Measurements from ENCODE around the gene DLGAP1.

Gene DLGAP1

DNA sequence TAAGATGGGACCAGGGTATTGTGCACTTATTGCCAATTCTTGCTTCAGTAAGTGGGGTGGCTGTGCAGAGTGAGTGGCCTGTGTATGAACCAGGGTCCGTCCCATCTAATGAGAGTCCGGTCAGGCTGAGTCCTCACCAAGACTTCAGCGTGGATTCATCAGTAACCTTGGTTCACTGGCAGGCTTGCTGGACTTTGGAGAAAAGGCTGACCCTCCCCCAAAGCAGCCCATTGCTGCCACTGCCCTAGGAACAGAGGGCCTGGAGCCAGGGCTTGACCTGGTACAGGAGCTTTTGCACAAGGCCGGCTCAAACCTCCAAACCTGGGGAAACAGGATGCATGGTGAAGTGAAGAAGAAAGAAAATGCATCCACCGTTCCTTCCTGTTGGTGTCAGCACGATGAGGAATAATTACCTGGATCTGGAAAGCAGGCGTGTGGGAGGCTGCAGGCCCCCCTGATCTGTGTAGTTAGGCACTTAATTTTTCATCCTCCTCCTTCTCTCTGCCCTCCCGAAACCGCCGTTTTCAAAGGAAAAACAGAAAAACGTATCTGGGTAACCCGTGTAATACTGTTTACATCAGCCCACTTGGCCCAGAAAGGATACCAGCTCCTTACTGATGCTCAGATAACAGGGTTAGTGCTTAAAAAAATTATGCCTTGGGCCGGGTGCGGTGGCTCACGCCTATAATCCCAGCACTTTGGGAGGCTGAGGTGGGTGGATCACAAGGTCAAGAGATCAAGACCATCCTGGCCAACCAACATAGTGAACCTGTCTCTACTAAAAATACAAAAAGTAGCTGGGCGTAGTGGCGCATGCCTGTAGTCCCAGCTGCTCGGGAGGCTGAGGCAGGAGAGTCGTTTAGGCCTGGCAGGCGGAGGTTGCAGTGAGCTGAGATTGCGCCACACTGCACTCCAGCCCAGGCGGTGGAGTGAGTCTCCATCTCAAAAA lies 857.4 kb downstream of the DLGAP1 start:
- TF ChIP-seq EZH2 (IDR thresholded peaks at IDR 0.05; ENCODE audit: borderline replicate concordance, low read length) = no peak
- TF ChIP-seq, protein P1, sequence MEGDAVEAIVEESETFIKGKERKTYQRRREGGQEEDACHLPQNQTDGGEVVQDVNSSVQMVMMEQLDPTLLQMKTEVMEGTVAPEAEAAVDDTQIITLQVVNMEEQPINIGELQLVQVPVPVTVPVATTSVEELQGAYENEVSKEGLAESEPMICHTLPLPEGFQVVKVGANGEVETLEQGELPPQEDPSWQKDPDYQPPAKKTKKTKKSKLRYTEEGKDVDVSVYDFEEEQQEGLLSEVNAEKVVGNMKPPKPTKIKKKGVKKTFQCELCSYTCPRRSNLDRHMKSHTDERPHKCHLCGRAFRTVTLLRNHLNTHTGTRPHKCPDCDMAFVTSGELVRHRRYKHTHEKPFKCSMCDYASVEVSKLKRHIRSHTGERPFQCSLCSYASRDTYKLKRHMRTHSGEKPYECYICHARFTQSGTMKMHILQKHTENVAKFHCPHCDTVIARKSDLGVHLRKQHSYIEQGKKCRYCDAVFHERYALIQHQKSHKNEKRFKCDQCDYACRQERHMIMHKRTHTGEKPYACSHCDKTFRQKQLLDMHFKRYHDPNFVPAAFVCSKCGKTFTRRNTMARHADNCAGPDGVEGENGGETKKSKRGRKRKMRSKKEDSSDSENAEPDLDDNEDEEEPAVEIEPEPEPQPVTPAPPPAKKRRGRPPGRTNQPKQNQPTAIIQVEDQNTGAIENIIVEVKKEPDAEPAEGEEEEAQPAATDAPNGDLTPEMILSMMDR (IDR thresholded peaks at IDR 0.05; ENCODE audit: low read length) = no peak
- peaks cover 52% of the 10 kb centered on the region for H3K4me1 ChIP-seq (ENCODE audit: insufficient read depth, low read length, severe bottlenecking)
- H3K4me3 ChIP-seq (ENCODE audit: low read depth, low read length, poor library complexity, severe bottlenecking) = peak overlapping the region; percentile 73
- H3K9ac ChIP-seq (ENCODE audit: low read length) = no peak overlapping the region
- H3K9me3 ChIP-seq (ENCODE audit: low read length) = no peaks in the 10 kb centered on the region
- H2AFZ ChIP-seq (ENCODE audit: low read length) = no peak overlapping the region
- H4K20me1 ChIP-seq (ENCODE audit: insufficient read depth, low read length) = no peaks in the 10 kb centered on the region
- H3K36me3 ChIP-seq (ENCODE audit: insufficient read depth, low read length) = 0 out of 2 replicates have a peak, but pooled peaks cover 5% of the 10 kb centered on the region
- no peaks in the 10 kb centered on the region for H3F3A ChIP-seq (ENCODE audit: insufficient read depth, low read length)
- no peaks in the 10 kb centered on the region for H3K27me3 ChIP-seq (ENCODE audit: insufficient read depth, low read length)
- no peaks in the 10 kb centered on the region for H3K79me2 ChIP-seq (ENCODE audit: insufficient read depth, low read length)
- H3K9me2 ChIP-seq (ENCODE audit: low read depth, low read length) = no peaks in the 10 kb centered on the region
- H3K4me2 ChIP-seq (ENCODE audit: low read length) = peak overlapping the region; percentile 90; the same call in 1 of the 2 replicates
- peak overlapping the region; percentile 95 for H3K27ac ChIP-seq (ENCODE audit: low read depth, low read length, poor library complexity, severe bottlenecking)

DNA sequence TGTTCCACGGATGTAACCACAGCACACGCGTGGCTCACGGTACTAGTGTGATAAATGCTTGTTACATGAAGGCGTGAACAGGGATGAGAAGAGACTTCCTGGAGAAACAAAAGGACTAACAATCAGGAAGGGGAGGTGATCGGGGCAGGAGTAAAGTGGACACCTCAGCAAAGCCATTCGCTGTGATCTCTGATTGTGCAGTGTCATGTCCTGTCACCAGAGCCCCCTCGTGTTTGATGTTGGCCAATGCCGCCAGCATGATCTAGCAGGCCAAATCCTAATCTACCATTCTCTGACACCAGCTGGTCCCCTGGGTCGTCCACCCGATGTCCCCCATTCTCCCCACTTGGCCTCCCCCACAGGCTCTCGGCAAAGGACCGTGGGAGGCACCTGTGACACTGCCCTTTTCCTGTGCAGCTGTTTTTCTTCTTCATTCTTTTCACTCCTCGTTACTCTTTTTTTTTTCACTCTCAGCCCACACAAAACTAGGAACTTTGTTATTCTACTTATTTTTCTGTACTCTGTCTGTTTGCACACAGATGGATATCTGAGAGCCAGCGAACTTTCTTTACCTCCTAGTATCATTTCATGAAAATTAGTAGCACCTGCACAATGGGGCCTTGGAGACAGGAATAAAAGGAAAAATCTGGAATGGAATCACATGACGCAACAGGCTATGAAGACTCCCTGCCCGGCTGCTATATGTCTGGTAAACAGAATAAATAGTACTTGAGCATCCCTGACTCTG lies 858.3 kb downstream of the DLGAP1 start:
- TF ChIP-seq, protein P1 (IDR thresholded peaks at IDR 0.05; ENCODE audit: low read length) = peak; percentile 28; the same call in 1 of the 2 replicates
- TF ChIP-seq EZH2 (IDR thresholded peaks at IDR 0.05; ENCODE audit: borderline replicate concordance, low read length) = no peak
- Histone ChIP-seq H3K9me3 (ENCODE audit: low read length) (no peaks in the 10 kb centered on the region), H3K9me2 (ENCODE audit: low read depth, low read length) (no peaks in the 10 kb centered on the region), H3K9ac (ENCODE audit: low read length) (peak overlapping the region; percentile 95), H3K36me3 (ENCODE audit: insufficient read depth, low read length) (0 out of 2 replicates have a peak, but pooled peaks cover 5% of the 10 kb centered on the region), H3K4me2 (ENCODE audit: low read length) (peak overlapping the region; percentile 90), H3F3A (ENCODE audit: insufficient read depth, low read length) (no peaks in the 10 kb centered on the region), H3K27ac (ENCODE audit: low read depth, low read length, poor library complexity, severe bottlenecking) (peak overlapping the region; percentile 95), H3K79me2 (ENCODE audit: insufficient read depth, low read length) (no peaks in the 10 kb centered on the region), H3K4me3 (ENCODE audit: low read depth, low read length, poor library complexity, severe bottlenecking) (peak overlapping the region; percentile 73), H3K27me3 (ENCODE audit: insufficient read depth, low read length) (no peaks in the 10 kb centered on the region), H3K4me1 (ENCODE audit: insufficient read depth, low read length, severe bottlenecking) (peaks cover 43% of the 10 kb centered on the region), H2AFZ (ENCODE audit: low read length) (no peak overlapping the region), H4K20me1 (ENCODE audit: insufficient read depth, low read length) (no peaks in the 10 kb centered on the region)

DNA sequence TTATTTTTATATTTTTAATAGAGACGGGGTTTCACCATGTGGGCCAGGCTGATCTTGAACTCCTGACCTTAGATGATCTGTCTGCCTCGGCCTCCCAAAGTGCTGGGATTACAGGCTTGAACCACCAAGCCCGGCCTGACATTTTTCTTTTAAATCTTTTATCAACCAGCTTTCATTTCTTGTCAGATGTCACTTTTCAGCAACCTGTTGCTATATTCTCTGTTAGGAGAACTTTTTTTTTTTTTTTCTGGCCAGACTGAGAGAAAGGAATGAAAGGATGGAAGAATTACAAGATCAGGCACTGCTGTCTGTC lies 858.8 kb downstream of the DLGAP1 start:
- no peaks in the 10 kb centered on the region for H3K9me2 ChIP-seq (ENCODE audit: low read depth, low read length)
- H3K27me3 ChIP-seq (ENCODE audit: insufficient read depth, low read length) = no peaks in the 10 kb centered on the region
- no peak overlapping the region for H2AFZ ChIP-seq (ENCODE audit: low read length)
- peak overlapping the region; percentile 73 for H3K4me3 ChIP-seq (ENCODE audit: low read depth, low read length, poor library complexity, severe bottlenecking)
- peak overlapping the region; percentile 90 for H3K4me2 ChIP-seq (ENCODE audit: low read length)
- H3K4me1 ChIP-seq (ENCODE audit: insufficient read depth, low read length, severe bottlenecking) = peaks cover 44% of the 10 kb centered on the region
- 0 out of 2 replicates have a peak, but pooled peaks cover 5% of the 10 kb centered on the region for H3K36me3 ChIP-seq (ENCODE audit: insufficient read depth, low read length)
- H4K20me1 ChIP-seq (ENCODE audit: insufficient read depth, low read length) = no peaks in the 10 kb centered on the region
- H3F3A ChIP-seq (ENCODE audit: insufficient read depth, low read length) = no peaks in the 10 kb centered on the region
- H3K9ac ChIP-seq (ENCODE audit: low read length) = peak overlapping the region; percentile 95
- H3K27ac ChIP-seq (ENCODE audit: low read depth, low read length, poor library complexity, severe bottlenecking) = peak overlapping the region; percentile 95
- H3K9me3 ChIP-seq (ENCODE audit: low read length) = no peaks in the 10 kb centered on the region
- no peaks in the 10 kb centered on the region for H3K79me2 ChIP-seq (ENCODE audit: insufficient read depth, low read length)
- no peak for TF ChIP-seq EZH2 (IDR thresholded peaks at IDR 0.05; ENCODE audit: borderline replicate concordance, low read length)
- TF ChIP-seq, protein P1 (IDR thresholded peaks at IDR 0.05; ENCODE audit: low read length) = no peak

All from OCI-LY1 (cell line).